ENCODE measurements around the gene STK38.
"Not testable (repeated sequence)": the region's sequence is repeated elsewhere in the genome, so short reads cannot be mapped to it uniquely, and the experiment has no call there.

Gene STK38

GRCh38 chr6:36517408-36517807 is 29.9 kb downstream of the STK38 start:
- DNase-seq = no peak

- DNase-seq = no peak
Observed at GRCh38 chr6:36516988-36517387, 30.3 kb downstream of the STK38 start.

GRCh38 chr6:36516559-36516958 is 30.7 kb downstream of the STK38 start:
- no peak for DNase-seq

GRCh38 chr6:36515844-36516243 is 31.4 kb downstream of the STK38 start:
- no peak for DNase-seq

GRCh38 chr6:36514554-36515456 is 32.5 kb downstream of the STK38 start:
- DNase-seq = no peak

GRCh38 chr6:36510365-36510764 is 36.9 kb downstream of the STK38 start:
- DNase-seq = no peak

- DNase-seq = no peak
Observed at GRCh38 chr6:36508532-36508931, 38.7 kb downstream of the STK38 start.

GRCh38 chr6:36506611-36507010 is 40.7 kb downstream of the STK38 start:
- DNase-seq = no peak

- DNase-seq = no peak
Observed at GRCh38 chr6:36505744-36506534, 41.3 kb downstream of the STK38 start.

GRCh38 chr6:36504982-36505381 is 42.3 kb downstream of the STK38 start:
- no peak for DNase-seq

- no peak for DNase-seq
Observed at GRCh38 chr6:36504181-36504580, 43.1 kb downstream of the STK38 start.

GRCh38 chr6:36501686-36502085 is 45.6 kb downstream of the STK38 start:
- DNase-seq = no peak

GRCh38 chr6:36499918-36500317 is 47.4 kb downstream of the STK38 start:
- no peak for DNase-seq

- no peak for DNase-seq
Observed at GRCh38 chr6:36495086-36495485, 52.2 kb downstream of the STK38 start.

- DNase-seq = no peak
Observed at GRCh38 chr6:36493859-36494258, 53.4 kb downstream of the STK38 start.

GRCh38 chr6:36493319-36493718 is 54.0 kb downstream of the STK38 start:
- DNase-seq = no peak

- no peak for DNase-seq
Observed at GRCh38 chr6:36492621-36493020, 54.7 kb downstream of the STK38 start.

GRCh38 chr6:36492092-36492491 is 55.2 kb downstream of the STK38 start:
- no peak for DNase-seq

- DNase-seq = no peak
Observed at GRCh38 chr6:36491378-36491965, 55.8 kb downstream of the STK38 start.

- DNase-seq = no peak
Observed at GRCh38 chr6:36489426-36489825, 57.9 kb downstream of the STK38 start.

GRCh38 chr6:36488221-36488620 is 59.1 kb downstream of the STK38 start:
- DNase-seq = no peak

- DNase-seq = no peak
Observed at GRCh38 chr6:36487698-36488097, 59.6 kb downstream of the STK38 start.

GRCh38 chr6:36484736-36485135 is 62.5 kb downstream of the STK38 start:
- no peak for DNase-seq

GRCh38 chr6:36483326-36483725 is 64.0 kb downstream of the STK38 start:
- not testable (repeated sequence) for DNase-seq
